H9 (cell line): ENCODE results near the gene SETD3. TPM values are rescaled to one million over a fixed set of nuclear protein-coding genes. Genes with fewer than 3 reads are reported as not detected.

Experiments used
- DNase-seq: peaks from one replicate; pipeline ENCODE4 v3.0.0-alpha.2; 2017
- H2AFZ ChIP-seq: one replicate; pipeline ENCODE4 v1.6.1; 2013; ENCODE audit warnings: mild to moderate bottlenecking, low read length, control low read depth, moderate library complexity
- H2AK5ac ChIP-seq: 2 replicates; pipeline ENCODE4 v1.6.1; 2013; ENCODE audit warnings: low read length, control low read depth, mixed read lengths; ENCODE audit not compliant: insufficient read length
- H2BK120ac ChIP-seq: one replicate; pipeline ENCODE4 v1.6.1; 2013; ENCODE audit warnings: low read depth, mild to moderate bottlenecking, low read length, control low read depth, inconsistent platforms; ENCODE audit not compliant: poor library complexity, severe bottlenecking
- H2BK12ac ChIP-seq: 2 replicates; pipeline ENCODE4 v1.6.1; 2013; ENCODE audit warnings: low read length, control low read depth, mixed read lengths, low read depth; ENCODE audit not compliant: insufficient read length
- H2BK15ac ChIP-seq: 2 replicates; pipeline ENCODE4 v1.6.1; 2013; ENCODE audit warnings: low read depth, low read length, control low read depth
- H2BK20ac ChIP-seq: one replicate; pipeline ENCODE4 v1.6.1; 2013; ENCODE audit warnings: low read depth, mild to moderate bottlenecking, low read length, control low read depth, inconsistent platforms; ENCODE audit not compliant: poor library complexity, severe bottlenecking
- H2BK5ac ChIP-seq: 2 replicates; pipeline ENCODE4 v1.6.1; 2013; ENCODE audit warnings: low read length, control low read depth, mixed read lengths; ENCODE audit not compliant: insufficient read length
- H3K14ac ChIP-seq: 2 replicates; pipeline ENCODE4 v1.6.1; 2013; ENCODE audit warnings: low read length, control low read depth; ENCODE audit not compliant: insufficient read depth
- H3K18ac ChIP-seq: 2 replicates; pipeline ENCODE4 v1.6.1; 2013; ENCODE audit warnings: low read depth, mild to moderate bottlenecking, mixed read lengths, low read length, control low read depth; ENCODE audit not compliant: insufficient read length
- H3K23ac ChIP-seq: 2 replicates; pipeline ENCODE4 v1.6.1; 2013; ENCODE audit warnings: low read length, control low read depth, mixed read lengths, low read depth; ENCODE audit not compliant: insufficient read length
- H3K23me2 ChIP-seq: 2 replicates; pipeline ENCODE4 v1.6.1; 2013; ENCODE audit warnings: low read depth, mild to moderate bottlenecking, mixed read lengths, low read length, control low read depth; ENCODE audit not compliant: insufficient read length, poor library complexity, severe bottlenecking
- H3K27ac ChIP-seq: 2 replicates; pipeline ENCODE4 v1.5.1; 2013; ENCODE audit warnings: low read length, control low read depth, mixed read lengths, low read depth; ENCODE audit not compliant: insufficient read length
- H3K27me3 ChIP-seq: 2 replicates; pipeline ENCODE4 v1.6.1; 2013; ENCODE audit warnings: low read length, control low read depth, inconsistent platforms; ENCODE audit not compliant: insufficient read depth
- H3K4ac ChIP-seq: 2 replicates; pipeline ENCODE4 v1.6.1; 2013; ENCODE audit warnings: low read depth, mild to moderate bottlenecking, control low read depth, inconsistent platforms, low read length, moderate library complexity
- H3K4me1 ChIP-seq: 2 replicates; pipeline ENCODE4 v1.6.1; 2013; ENCODE audit warnings: low read length, control low read depth, inconsistent platforms; ENCODE audit not compliant: insufficient read depth
- H3K4me2 ChIP-seq: 2 replicates; pipeline ENCODE4 v1.6.1; 2013; ENCODE audit warnings: low read length, control low read depth, mixed read lengths; ENCODE audit not compliant: insufficient read length, insufficient read depth
- H3K56ac ChIP-seq: 2 replicates; pipeline ENCODE4 v1.6.1; 2013; ENCODE audit warnings: low read depth, mild to moderate bottlenecking, mixed read lengths, low read length, control low read depth; ENCODE audit not compliant: insufficient read length
- H3K79me1 ChIP-seq: 2 replicates; pipeline ENCODE4 v1.6.1; 2013; ENCODE audit warnings: low read depth, mild to moderate bottlenecking, moderate library complexity, low read length, control low read depth, inconsistent platforms; ENCODE audit not compliant: insufficient read depth, poor library complexity, severe bottlenecking
- H3K79me2 ChIP-seq: 2 replicates; pipeline ENCODE4 v1.6.1; 2013; ENCODE audit warnings: low read length, control low read depth, inconsistent platforms; ENCODE audit not compliant: insufficient read depth
- H3K9ac ChIP-seq: 2 replicates; pipeline ENCODE4 v1.6.1; 2013; ENCODE audit warnings: low read length, control low read depth, mixed read lengths; ENCODE audit not compliant: insufficient read length; ENCODE audit errors: extremely low read depth
- H3K9me3 ChIP-seq: one replicate; pipeline ENCODE4 v1.6.1; 2013; ENCODE audit warnings: low read depth, low read length, inconsistent platforms; ENCODE audit not compliant: control insufficient read depth
- H3T11ph ChIP-seq: one replicate; pipeline ENCODE4 v1.6.1; 2013; ENCODE audit warnings: mild to moderate bottlenecking, low read length, control low read depth, inconsistent platforms
- H4K20me1 ChIP-seq: one replicate; pipeline ENCODE4 v1.6.1; 2013; ENCODE audit not compliant: control insufficient read depth, insufficient read length, insufficient read depth
- H4K5ac ChIP-seq: 2 replicates; pipeline ENCODE4 v1.6.1; 2013; ENCODE audit warnings: low read depth, mild to moderate bottlenecking, mixed read lengths, low read length, control low read depth; ENCODE audit not compliant: insufficient read length
- H4K8ac ChIP-seq: replicated peaks from 2 replicates; pipeline ENCODE4 v1.6.1; 2013; ENCODE audit warnings: low read length, control low read depth, mixed read lengths, low read depth; ENCODE audit not compliant: insufficient read length
- H4K91ac ChIP-seq: 2 replicates; pipeline ENCODE4 v1.6.1; 2013; ENCODE audit warnings: low read depth, mild to moderate bottlenecking, moderate library complexity, mixed read lengths, low read length, control low read depth; ENCODE audit not compliant: insufficient read length
- H3K27ac Mint-ChIP-seq, 3 experiments: 2 replicates in 2 of 3; 3 replicates in 1 of 3; pipeline ENCODE4 v1.8.0; 2020 to 2021; ENCODE audit warnings: mixed read lengths in 3 of 3, mild to moderate bottlenecking in 1 of 3, moderate library complexity in 1 of 3
- H3K27me3 Mint-ChIP-seq: 2 replicates; pipeline ENCODE4 v1.8.0; 2021; ENCODE audit warnings: low read depth, mild to moderate bottlenecking, moderate library complexity, mixed read lengths
- H3K36me3 Mint-ChIP-seq, 3 experiments: 2 replicates in 2 of 3; 3 replicates in 1 of 3; pipeline ENCODE4 v1.8.0; 2020 to 2021; ENCODE audit warnings: low read depth in 3 of 3, mixed read lengths in 3 of 3; ENCODE audit not compliant: insufficient read depth in 1 of 3
- H3K4me1 Mint-ChIP-seq, 2 experiments: 2 replicates each; pipeline ENCODE4 v1.8.0; 2020; ENCODE audit warnings: mixed read lengths in 2 of 2
- H3K4me3 Mint-ChIP-seq, 2 experiments: 2 replicates in 1 of 2; 3 replicates in 1 of 2; pipeline ENCODE4 v1.8.0; 2020 to 2021; ENCODE audit warnings: mild to moderate bottlenecking in 2 of 2, mixed read lengths in 2 of 2, moderate library complexity in 1 of 2
- H3K9me3 Mint-ChIP-seq, 2 experiments: 2 replicates in 1 of 2; 3 replicates in 1 of 2; pipeline ENCODE4 v1.8.0; 2020; ENCODE audit warnings: mild to moderate bottlenecking in 2 of 2, mixed read lengths in 2 of 2, moderate library complexity in 1 of 2
- CTCF ChIP-seq: fragments of 200-600 bp; sonication (generic); conservative IDR thresholded peaks from 3 replicates; pipeline ENCODE4 v1.8.0; 2021; ENCODE audit warnings: antibody characterized with exemption, mild to moderate bottlenecking
- WGBS: extraction: QIAGEN DNeasy Blood & Tissue Kit; methylation state at CpG from one replicate; pipeline ENCODE4 v1.1.7; 2013; ENCODE audit warnings: missing lambda C conversion rate, low lambda C conversion rate, mixed read lengths; ENCODE audit not compliant: insufficient read length; ENCODE audit errors: extremely low coverage; 5-methylcytosine and 5-hydroxymethylcytosine counted together
- total RNA-seq: library from RNA; stranded (reverse); gene quantifications from 2 replicates; pipeline ENCODE4 v1.2.1, GENCODE V29; 2021

SETD3 gene
- total RNA-seq, 1 experiment from 2014 or later = 56.7 TPM

- H3K23me2 ChIP-seq = no peaks in the 10 kb centered on the region
- H3K27ac ChIP-seq = no peak overlapping the region
- H4K8ac ChIP-seq = no peak overlapping the region
- H4K91ac ChIP-seq = no peak overlapping the region
- WGBS = no CpG with 5 or more reads among the region's 3 CpGs
- no peak overlapping the region for H4K5ac ChIP-seq
- H2BK12ac ChIP-seq = no peak overlapping the region
- H4K20me1 ChIP-seq = no peaks in the 10 kb centered on the region
- no peaks in the 10 kb centered on the region for H3K9me3 ChIP-seq
- H3K9ac ChIP-seq = no peak overlapping the region
- H2BK5ac ChIP-seq = no peak overlapping the region
- no peak overlapping the region for H2AFZ ChIP-seq
- Mint-ChIP-seq H3K4me1 (peaks cover 44 to 48% of the 10 kb centered on the region in 2 experiments), H3K36me3 (peaks cover 5 to 20% (median 14%) of the 10 kb centered on the region in 3 experiments; a peak in 4 of 7 replicates), H3K27ac (peak overlapping the region in 1 of 3 experiments; percentile 57; a peak in 3 of 7 replicates), H3K4me3 (no peak overlapping the region), H3K27me3 (no peaks in the 10 kb centered on the region), H3K9me3 (no peaks in the 10 kb centered on the region)
- no peak overlapping the region for H3K23ac ChIP-seq
- H2BK120ac ChIP-seq = no peak overlapping the region
- no peak overlapping the region for H3K56ac ChIP-seq
- H3K18ac ChIP-seq = no peak overlapping the region
- H3K14ac ChIP-seq = no peak overlapping the region
- H3K4me2 ChIP-seq = no peak overlapping the region
- H3K4me1 ChIP-seq = peaks cover 8% of the 10 kb centered on the region; the same call in 1 of the 2 replicates
- no peak overlapping the region for H2BK15ac ChIP-seq
- H3K79me2 ChIP-seq = peaks cover 29% of the 10 kb centered on the region; the same call in 1 of the 2 replicates
- H3T11ph ChIP-seq = no peak overlapping the region
- H3K27me3 ChIP-seq = no peaks in the 10 kb centered on the region
- no peak for DNase-seq
- H3K79me1 ChIP-seq = peaks cover 12% of the 10 kb centered on the region
- no peak for TF ChIP-seq CTCF
- no peak overlapping the region for H2AK5ac ChIP-seq
- no peak overlapping the region for H2BK20ac ChIP-seq
- H3K4ac ChIP-seq = no peak overlapping the region
These were observed 13.9 kb downstream of the SETD3 start for GRCh38 chr14:99466758-99467157.
